Left ventricle myocardium superior (tissue), 1 donor: ENCODE results near the gene TLNRD1. TPM values are rescaled to one million over a fixed set of nuclear protein-coding genes. Genes with fewer than 3 reads are reported as not detected.

Experiments used
- ATAC-seq: fragments of 200-7000 bp; cut with Tn5 transposase; one replicate; pipeline ENCODE4 v1.9.1; 2020; ENCODE audit warnings: mild to moderate bottlenecking, moderate library complexity
- DNase-seq: peaks from one replicate; pipeline ENCODE4 v3.0.0-alpha.2; 2020
- intact Hi-C: fragments of 100-400 bp; cut with micrococcal nuclease; formaldehyde crosslinking; loops from one replicate; pipeline ENCODE4 v1.11.0; 2022
- total RNA-seq: library from RNA; stranded (reverse); fragmentation: NEBNext Ultra II Directional; extraction: Animal tissue kit (Norgen Biotek cat#: 25700); gene quantifications from one replicate; pipeline ENCODE4 v1.2.1, GENCODE V29; 2021
- donor health status: DM: no; HTN: yes; CAD: no; lungs with severe emphysema.

The TLNRD1 gene
- total RNA-seq, 1 donor from 2014 or later: 6.4 TPM

DNA sequence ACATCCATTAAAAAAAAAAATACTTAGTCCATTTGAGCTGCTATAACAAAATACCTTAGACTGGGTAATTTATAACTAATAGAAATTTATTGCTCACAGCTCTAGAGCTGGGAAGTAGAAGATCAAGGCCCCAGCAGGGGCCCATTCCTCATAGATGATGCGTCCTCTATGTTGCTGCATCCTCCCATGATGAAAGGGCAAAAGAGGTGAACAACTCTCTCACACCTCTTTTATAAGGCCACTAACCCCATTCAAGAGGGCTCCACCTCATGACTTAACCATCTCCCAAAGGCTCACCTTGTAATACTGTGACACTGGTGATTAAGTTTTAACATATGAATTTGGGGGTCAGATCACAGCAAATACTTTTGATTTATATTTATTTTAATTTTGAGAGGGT lies 3.0 kb upstream of the TLNRD1 start:
- DNase-seq (no peak), ATAC-seq (no peak)
- intact Hi-C loops: no loop called here

DNA sequence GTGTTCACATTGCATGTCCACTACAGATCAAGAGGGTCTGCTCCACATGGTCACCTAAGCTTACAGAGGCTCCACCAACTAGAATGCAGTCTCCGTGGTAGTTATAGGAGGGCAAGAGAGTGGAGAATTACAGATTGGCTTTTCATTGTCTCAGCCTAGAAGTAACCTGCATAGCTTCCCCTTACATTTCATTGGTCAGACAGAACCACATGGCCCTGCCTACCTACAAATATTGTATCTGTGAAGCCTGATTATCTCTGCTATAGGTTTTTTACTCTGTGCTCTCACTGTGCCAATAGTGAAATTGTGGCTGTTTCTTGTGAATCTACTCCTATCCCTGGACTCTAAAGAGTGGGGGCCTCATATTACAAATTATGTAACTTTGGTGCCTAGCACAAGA lies 2.5 kb upstream of the TLNRD1 start:
- intact Hi-C loops: no loop called here
- ATAC-seq (no peak), DNase-seq (no peak)

DNA sequence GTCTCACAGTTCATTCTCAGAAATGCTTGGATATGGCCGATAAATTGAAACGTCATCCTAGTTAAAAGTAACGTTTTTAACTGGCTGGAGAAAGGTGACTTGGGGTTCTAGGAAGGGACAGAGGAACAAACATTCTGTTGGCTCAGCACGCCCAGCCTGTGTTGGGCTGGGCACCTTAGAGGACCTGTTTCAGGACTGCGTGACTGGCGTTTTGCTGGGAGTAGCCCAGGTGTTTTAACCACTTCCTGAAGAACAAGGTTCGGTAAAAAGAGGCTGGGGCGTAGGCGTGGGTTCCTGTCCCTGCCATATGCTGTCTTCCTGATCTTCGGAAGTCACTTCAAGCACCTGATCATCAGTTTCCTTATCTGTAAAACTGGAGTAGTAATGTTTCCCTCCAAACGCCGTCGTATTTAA lies 1.1 kb upstream of the TLNRD1 start:
- ATAC-seq (no peak), DNase-seq (no peak)
- intact Hi-C loops: loop anchor here (10.0 kb wide), 1 partner anchor 105 kb away; no protein-coding TSS in a partner anchor

DNA sequence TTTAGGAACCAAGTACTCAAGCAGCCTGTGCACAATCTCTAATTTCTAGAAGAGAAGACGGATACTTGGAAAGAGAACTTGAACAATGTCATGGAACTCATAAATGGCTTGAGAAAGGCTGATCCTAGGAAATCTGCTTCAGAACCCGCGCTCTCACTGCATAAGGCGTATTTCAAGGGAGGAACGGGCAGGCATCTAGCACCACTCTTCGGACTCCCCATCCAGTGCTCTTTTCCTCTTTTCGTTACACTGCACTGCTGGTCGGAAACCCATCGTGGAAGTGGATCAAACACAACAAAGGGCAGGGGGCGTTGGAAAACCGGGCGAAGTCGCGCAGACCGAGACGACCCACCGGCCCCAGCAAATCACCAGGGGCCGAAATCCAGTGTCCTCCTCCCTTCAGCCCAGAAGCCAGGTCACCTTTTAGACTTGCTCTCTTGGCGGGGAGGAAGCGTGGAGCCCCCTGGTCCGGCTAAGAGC lies 539 bp upstream of the TLNRD1 start:
- intact Hi-C loops: loop anchor here (10.0 kb wide), 1 partner anchor 105 kb away; no protein-coding TSS in a partner anchor
- ATAC-seq: peak; percentile 11

DNA sequence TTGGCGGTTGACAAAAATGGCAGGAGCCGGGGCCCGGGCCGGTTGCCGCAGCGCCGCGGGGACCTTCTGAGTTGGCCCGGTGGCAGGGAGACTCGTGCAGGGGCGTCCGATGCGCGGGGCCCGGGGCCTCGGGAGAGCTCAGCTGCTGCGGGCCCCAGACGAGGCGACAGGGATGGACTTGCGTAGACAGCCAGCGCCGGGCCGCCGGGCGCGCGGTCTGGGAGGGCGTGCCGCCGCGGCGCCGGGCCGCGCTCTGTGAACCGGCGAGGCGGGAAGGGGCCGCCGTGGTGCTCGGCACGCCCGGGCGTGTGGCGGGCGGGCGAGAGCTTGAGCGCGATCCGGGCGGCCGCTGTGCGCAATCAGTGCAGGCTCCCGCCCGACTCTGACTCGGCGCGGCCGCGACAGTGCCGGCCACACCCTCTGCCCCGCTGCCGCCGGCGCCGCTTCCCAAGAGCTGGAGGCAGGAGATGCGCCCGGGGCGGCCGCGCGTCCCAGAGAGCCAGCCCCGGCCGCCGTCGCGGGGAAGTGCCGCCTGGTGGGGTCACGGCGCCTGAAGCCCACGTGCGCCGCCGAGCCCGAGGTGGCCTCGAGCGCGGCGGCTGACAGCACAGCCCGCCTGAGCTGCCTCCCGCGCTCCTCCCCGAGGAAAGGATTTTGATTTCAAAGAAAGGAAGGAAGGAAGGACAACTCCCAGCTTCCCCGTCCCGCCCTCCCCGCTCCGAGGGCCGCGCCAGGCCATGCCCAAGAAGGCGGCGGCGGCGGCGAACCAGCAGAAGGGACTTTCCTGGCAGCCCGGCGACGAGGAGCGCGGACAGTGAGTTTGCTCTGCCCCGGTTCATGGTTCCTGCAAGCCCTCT lies 657 bp downstream of the TLNRD1 start:
- ATAC-seq: peak; percentile 52
- intact Hi-C loops: loop anchor here (10.0 kb wide), 1 partner anchor 103 kb away; no protein-coding TSS in a partner anchor
- DNase-seq: peak; percentile 80

More for the DNA sequence above, 539 bp upstream of the TLNRD1 start:
- DNase-seq: no peak

DNA sequence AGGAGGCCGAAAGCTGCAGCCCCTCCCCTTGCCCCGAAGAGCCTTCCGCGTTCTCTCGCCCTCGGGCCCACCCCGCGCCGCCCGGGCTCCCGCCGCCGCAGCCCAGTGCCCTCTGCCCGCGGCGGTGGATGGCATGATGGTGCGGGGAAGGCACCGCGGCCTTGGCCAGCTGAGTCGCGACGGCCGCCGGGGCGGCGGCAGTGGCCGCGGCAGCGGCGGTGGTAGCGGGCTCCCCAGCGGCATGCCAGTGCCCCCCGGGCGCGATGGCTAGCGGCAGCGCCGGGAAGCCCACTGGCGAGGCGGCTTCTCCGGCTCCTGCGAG lies 1.2 kb downstream of the TLNRD1 start:
- DNase-seq (no peak), ATAC-seq (peak; percentile 9)
- intact Hi-C loops: loop anchor here (10.0 kb wide), 1 partner anchor 103 kb away; no protein-coding TSS in a partner anchor

DNA sequence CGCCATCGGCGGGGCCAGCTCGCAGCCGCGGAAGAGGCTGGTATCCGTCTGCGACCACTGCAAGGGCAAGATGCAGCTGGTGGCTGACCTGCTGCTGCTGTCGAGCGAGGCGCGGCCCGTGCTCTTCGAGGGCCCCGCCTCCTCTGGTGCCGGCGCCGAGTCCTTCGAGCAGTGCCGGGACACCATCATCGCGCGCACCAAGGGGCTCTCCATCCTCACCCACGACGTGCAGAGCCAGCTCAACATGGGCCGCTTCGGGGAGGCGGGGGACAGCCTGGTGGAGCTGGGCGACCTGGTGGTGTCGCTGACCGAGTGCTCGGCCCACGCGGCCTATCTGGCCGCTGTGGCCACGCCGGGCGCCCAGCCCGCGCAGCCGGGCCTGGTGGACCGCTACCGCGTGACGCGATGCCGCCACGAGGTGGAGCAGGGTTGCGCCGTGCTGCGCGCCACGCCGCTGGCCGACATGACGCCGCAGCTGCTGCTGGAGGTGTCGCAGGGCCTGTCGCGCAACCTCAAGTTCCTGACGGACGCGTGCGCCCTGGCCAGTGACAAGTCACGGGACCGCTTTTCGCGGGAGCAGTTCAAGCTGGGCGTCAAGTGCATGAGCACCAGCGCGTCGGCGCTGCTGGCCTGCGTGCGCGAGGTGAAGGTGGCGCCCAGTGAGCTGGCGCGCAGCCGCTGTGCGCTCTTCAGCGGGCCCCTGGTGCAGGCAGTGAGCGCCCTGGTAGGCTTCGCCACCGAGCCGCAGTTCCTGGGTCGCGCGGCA lies 1.8 kb downstream of the TLNRD1 start:
- DNase-seq (peak; percentile 59), ATAC-seq (no peak)
- intact Hi-C loops: loop anchor here (10.0 kb wide), 1 partner anchor 102 kb away; no protein-coding TSS in a partner anchor

DNA sequence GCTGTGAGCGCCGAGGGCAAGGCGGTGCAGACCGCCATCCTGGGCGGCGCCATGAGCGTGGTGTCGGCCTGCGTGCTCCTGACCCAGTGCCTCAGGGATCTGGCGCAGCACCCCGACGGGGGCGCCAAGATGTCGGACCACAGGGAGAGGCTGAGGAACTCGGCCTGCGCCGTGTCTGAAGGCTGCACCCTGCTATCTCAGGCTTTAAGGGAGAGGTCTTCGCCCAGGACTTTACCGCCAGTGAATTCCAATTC lies 2.3 kb downstream of the TLNRD1 start:
- DNase-seq: no peak
- ATAC-seq: no peak
- intact Hi-C loops: loop anchor here (10.0 kb wide), 1 partner anchor 102 kb away; no protein-coding TSS in a partner anchor

DNA sequence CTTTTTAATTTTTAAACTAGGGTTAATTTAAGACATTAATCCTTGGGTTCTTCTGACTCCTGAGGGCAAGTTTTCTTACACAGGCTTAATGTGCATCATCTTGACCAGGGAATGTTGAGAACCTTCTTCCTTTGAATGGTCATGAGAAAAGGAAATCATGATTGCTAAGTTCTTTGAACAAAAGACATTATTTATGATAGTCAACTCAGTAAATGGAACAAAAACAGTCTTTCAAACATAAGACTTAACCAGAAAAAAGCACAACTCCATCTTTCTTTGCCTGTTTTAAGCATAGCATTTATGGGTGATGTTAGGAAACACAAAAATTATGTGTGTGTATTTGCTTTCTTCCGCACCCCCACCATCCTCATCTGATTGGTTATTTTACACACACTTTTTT lies 5.4 kb downstream of the TLNRD1 start:
- intact Hi-C loops: loop anchor here (10.0 kb wide), 1 partner anchor 99 kb away; no protein-coding TSS in a partner anchor

DNA sequence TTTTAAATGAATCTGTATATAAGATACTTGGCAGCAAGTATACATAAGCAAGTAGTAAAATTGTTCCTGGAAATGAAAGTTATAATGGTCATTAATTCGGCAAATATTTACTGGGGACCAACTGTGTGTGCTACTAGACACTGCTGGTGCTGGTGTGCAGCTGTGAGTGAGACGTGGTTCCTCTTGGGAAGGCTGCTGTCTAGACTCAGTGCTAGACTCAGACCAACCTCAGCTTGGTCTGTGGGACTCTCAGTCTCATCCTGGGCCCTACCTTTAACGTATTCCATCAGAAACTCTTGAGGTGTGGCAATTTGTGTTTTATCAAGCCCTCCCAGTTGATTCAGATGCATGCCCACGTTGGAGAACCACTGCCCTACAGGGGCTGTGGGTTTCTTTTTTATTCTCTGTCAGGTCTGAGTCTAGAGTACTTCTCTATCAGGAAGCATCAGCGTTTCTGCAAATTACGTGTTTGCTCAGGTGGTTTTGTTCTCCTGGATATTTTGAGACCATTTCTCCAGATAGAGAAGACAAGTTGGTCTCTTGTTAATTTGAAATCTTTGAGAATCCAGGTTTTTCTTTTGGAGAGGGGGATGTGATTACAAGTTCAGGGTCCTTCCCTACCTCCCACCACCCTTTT lies 6.8 kb downstream of the TLNRD1 start:
- intact Hi-C loops: loop anchor here (10.0 kb wide), 1 partner anchor 97 kb away; no protein-coding TSS in a partner anchor
- ATAC-seq (no peak), DNase-seq (no peak)

More for the DNA sequence above, 5.4 kb downstream of the TLNRD1 start:
- DNase-seq (no peak), ATAC-seq (no peak)

DNA sequence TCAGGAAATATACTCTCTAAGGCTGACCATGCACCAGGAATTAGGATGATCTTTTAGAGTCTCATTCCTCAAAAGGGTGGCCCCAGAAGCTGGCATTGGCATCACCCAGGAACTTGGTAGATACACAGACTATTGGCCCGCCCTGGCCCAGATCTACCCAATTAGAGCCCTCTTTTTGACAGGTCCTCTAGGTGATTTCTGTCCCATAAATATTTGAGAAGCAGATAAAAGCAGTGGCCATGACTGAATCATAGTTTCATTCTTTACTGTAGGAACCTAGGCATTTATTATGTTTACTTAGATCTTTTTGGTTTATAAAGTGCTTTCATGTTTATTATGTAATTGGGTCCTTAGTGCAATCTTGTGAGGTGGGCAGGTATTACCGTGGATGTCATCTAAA lies 7.6 kb downstream of the TLNRD1 start:
- intact Hi-C loops: loop anchor here (10.0 kb wide), 1 partner anchor 96 kb away; no protein-coding TSS in a partner anchor
- no peak for DNase-seq
- ATAC-seq: no peak

DNA sequence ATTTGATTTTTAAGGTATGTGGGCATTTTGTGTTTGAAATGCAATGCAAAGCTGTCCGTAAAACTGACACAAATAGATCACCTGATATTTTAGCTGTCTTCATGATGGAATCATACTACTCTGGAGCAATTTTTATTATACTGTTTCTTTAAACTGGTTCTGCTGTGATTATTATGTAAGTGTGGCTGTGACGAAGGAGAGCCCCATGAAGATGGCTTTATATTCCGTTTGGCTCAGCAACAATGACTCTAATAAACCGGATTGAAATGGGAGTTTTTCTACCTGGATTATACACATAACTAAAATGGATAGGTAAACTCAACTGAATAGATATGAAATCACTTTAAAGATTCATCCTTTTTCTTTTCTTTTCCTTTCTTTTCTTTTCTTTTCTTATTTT lies 9.4 kb downstream of the TLNRD1 start:
- ATAC-seq (no peak), DNase-seq (no peak)
- intact Hi-C loops: no loop called here

DNA sequence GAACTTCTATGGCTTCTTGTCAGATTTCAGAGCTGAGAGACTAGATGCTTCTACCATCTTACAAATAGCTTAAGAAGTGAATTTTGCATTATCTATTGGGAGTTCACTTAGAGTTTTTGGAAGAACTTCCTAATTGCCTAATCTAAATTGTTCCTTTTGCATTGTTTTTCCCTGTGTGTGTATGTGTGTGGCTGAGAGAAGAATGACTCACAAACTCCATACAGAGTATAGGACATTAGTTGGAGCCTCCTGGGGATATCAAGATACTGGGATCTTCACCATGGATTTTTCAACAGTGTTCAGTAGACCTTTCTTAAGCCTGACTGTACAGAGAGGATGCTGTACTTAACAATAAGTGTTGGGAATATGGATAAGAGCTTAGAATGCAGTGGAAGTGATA lies 10.9 kb downstream of the TLNRD1 start:
- ATAC-seq (no peak), DNase-seq (no peak)
- intact Hi-C loops: no loop called here

DNA sequence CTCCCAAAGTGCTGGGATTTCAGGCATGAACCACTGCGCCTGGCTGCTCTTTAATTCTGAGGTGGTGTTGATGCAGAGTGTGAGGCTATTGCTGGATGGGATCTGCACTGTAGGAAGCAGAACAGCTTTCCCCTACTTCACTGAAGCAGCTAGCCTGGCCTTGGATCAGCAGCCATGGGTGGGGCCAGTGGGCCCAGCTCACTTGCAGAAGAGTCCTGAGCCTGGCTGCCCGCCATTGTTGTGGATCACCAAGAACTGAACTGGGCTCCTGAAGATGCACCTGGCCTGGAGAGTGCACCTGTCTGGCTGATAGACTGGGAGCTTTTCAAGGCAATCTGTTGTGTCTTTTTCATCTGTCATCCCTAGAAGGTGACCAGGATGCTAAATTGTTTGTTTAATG lies 11.9 kb downstream of the TLNRD1 start:
- intact Hi-C loops: no loop called here
- no peak for ATAC-seq
- no peak for DNase-seq

DNA sequence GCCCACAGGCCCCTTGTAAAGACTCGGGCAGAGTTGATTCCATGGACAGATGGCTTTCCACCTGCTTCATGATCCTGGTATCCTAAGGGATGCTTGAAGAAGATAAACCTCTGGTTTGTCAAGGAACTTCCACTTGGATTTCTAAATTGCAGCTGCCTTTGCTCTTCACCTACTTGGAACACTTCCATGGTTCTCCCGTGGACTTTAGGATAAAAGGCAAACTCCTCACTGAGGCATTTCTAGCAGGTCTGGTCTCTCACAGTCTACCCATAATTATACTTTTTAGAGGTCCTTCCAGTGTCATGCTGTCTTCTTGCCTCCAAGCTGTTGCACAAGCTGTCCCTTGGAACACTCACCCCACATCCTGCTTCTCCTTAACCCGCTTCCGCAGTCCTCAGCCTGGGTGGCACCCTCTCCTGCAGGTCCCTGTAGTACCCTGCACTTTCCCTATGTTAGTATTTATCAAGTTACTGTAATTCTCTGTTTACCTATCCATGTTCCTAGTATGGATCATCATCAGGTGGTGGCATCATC lies 12.7 kb downstream of the TLNRD1 start:
- intact Hi-C loops: no loop called here
- no peak for ATAC-seq
- DNase-seq: no peak

DNA sequence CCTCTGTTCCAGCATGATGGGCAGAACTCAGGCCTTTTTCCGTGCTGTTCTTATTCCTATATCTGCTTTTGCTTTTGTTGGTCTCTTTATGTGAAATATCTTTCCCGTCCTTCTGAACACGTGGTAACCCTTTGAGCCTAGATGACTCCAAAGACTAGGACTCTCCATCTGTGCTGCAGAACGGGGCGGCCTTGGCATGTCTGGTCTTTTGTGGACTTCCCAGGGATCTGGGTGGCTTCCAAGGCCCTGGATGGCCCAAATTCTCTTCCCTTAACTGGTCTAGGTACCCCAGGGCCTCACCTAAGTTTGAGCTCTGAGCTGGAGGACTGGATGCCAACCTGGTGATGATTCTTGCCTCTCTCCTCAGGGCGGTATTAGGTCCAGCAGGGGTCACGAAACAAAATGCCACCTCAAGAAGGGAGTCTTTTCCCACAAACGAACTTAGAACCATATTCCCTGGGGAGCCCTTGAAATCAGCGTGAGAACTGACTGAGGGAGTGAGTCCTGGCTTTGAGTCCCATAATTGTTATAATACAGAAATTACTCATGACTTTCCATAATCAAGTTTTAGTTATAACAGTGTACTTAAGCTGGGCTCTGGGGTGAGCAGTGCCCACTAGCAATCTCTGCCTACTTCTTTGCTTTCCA lies 13.8 kb downstream of the TLNRD1 start:
- ATAC-seq: no peak
- intact Hi-C loops: no loop called here
- no peak for DNase-seq

DNA sequence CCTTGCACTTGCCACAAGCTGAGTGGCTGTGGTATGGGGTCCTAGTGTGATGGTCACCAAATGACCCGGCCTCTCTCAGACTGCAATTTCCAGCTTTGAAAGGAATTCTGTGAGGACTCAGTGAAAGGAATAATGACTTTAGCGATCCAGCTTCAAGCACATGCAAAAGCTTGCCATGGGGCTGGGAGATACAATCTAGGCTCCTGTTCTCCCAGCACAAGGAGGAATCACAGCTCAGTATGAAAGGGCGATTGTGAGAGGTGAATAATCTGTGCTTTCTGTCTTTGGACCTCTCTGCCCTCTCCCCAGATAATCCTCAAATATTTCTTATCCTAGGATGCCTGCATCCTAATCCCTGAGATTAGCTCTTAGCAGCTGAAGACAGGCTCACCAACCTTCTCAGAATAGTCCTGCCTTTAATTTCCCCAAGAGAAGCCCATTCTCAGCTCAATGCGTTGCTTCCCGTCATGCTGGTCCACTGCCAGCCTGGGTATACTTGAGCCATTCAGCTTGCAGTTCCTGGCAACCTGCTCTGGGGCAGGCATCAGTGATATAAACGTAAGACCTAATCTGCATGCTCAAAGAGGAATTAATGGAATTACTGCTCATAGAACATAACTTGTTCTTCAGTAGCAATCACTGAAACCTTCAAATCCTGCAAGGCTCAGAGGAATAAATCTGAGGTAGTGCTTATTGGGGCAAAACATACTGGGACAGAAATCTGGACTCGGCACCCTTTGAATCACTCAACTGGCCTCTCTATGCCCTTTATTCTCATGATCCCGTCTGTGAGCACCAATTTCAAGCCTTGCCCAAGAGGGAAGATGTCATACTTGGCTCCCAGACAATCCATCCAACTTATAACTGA lies 15.1 kb downstream of the TLNRD1 start:
- DNase-seq (no peak), ATAC-seq (peak; percentile 61)
- intact Hi-C loops: no loop called here

DNA sequence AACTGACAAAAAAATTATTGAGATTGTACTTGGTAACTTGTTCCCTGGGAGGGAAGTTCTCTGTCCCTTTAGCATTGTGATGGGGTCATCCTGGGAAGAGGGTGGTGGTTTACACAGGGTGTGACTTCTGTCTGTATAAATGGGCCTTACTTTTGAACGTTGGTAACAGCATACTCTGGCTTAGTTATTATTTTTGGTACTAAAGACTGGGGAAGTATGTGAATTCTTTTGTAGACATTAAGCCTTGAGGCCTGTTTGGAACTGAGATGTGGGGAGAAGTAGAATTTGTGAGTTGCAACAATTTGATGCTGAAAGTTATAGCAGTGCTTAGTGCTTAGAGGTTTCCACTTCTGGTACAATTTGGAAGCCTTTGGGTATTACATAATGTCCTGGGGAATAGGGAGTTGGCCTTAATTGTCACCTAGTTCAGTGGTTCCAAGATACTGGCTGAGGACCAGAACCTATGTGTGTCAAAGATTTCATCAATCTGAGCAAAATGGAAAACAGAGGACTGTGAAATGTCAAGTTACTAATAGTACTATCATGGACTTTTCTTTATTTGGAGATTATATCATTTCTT lies 15.9 kb downstream of the TLNRD1 start:
- intact Hi-C loops: no loop called here
- DNase-seq (no peak), ATAC-seq (peak; percentile 77)
